Right lobe of liver (tissue), 6 donors: ENCODE results near the gene FDXACB1. TPM values are rescaled to one million over a fixed set of nuclear protein-coding genes. Genes with fewer than 3 reads are reported as not detected.

Experiments
- ATAC-seq, 4 donors: fragments of 200-7000 bp; cut with Tn5 transposase; one replicate each; pipeline ENCODE4 v1.9.1; 2020; ENCODE audit warnings: mild to moderate bottlenecking in 4 of 4, moderate library complexity in 4 of 4
- DNase-seq, 3 donors: peaks; one replicate each; pipeline ENCODE4 v3.0.0-alpha.2; 2020
- H3K27ac ChIP-seq, 3 donors: fragments of 200-600 bp; one replicate each; pipeline ENCODE4 v1.8.0; 2022
- H3K27me3 ChIP-seq, 2 donors: fragments of 200-600 bp; one replicate each; pipeline ENCODE4 v1.8.0; 2022
- H3K36me3 ChIP-seq, 4 donors: fragments of 200-600 bp; sonication (generic) in 1 of 4; one replicate each; pipeline versions ENCODE4 v1.5.1 to v1.8.0; 2017 to 2022; ENCODE audit warnings: control low read depth in 1 of 4
- H3K4me1 ChIP-seq, 4 donors: fragments of 200-600 bp; sonication (generic) in 1 of 4; one replicate each; pipeline versions ENCODE4 v1.5.1 to v1.8.0; 2017 to 2022; ENCODE audit warnings: control low read depth in 1 of 4
- H3K4me3 ChIP-seq, 3 donors: fragments of 200-600 bp; one replicate each; pipeline ENCODE4 v1.8.0; 2022
- H3K9me3 ChIP-seq, 4 donors: fragments of 200-600 bp; sonication (generic) in 1 of 4; one replicate each; pipeline versions ENCODE4 v1.5.1 to v1.8.0; 2017 to 2022; ENCODE audit warnings: control low read depth in 1 of 4
- CTCF ChIP-seq, 4 donors: fragments of 200-600 bp in 3 of 4; fragments of 450-650 bp in 1 of 4; IDR thresholded peaks; one replicate each; pipeline versions ENCODE4 v1.5.1 to v1.8.0; 2016 to 2022; ENCODE audit warnings: antibody characterized with exemption in 4 of 4, mild to moderate bottlenecking in 2 of 4
- POLR2A ChIP-seq: fragments of 450-650 bp; IDR thresholded peaks from one replicate; pipeline ENCODE4 v1.6.1; 2017; ENCODE audit warnings: antibody characterized with exemption, mild to moderate bottlenecking
- WGBS: methylation state at CpG from one replicate; pipeline ENCODE4 v1.1.6; 2018; ENCODE audit warnings: low coverage, low lambda C conversion rate; ENCODE audit not compliant: insufficient coverage; ENCODE audit errors: missing lambda C conversion rate; 5-methylcytosine and 5-hydroxymethylcytosine counted together
- intact Hi-C, 2 donors: fragments of 100-400 bp; cut with DNase I; formaldehyde crosslinking; loops; one replicate each; pipeline versions ENCODE4 v1.11.2 to v1.14.1; 2022
- total RNA-seq, 6 experiments: library from RNA; depleted of rRNA in 2 of 6; stranded (reverse); fragments of >200 nt in 2 of 6; fragmentation: NEBNext Ultra II Directional in 3 of 6; extraction: Animal tissue kit (Norgen Biotek cat#: 25700) in 3 of 6; gene quantifications; one replicate each; pipeline versions ENCODE4 v1.1.0 to v1.2.4, GENCODE V29; 2016 to 2023
- donor health status: DM: no; HTN: yes; CAD: no.
- donor health status: DM: no; HTN: no; CAD: no.
- donor health status: DM: no; HTN: no; CAD: no.
- donor health status: DM: no; HTN: yes; CAD: no.
- donor health status: DM: no; HTN: yes; CAD: no.

The FDXACB1 gene
- total RNA-seq, 6 experiments from 2014 or later, result 0.90 to 1.3 (median 1.1) TPM

- peak; percentile 86 to 94 (median 92) for ATAC-seq
- no peaks in the 10 kb centered on the region for H3K27me3 ChIP-seq
- peaks cover 0 to 31% (median 5%) of the 10 kb centered on the region in 4 donors for H3K4me1 ChIP-seq
- H3K9me3 ChIP-seq, result no peaks in the 10 kb centered on the region
- peak in 1 of 4 donors; percentile 14 for TF ChIP-seq CTCF (IDR thresholded peaks at IDR 0.05)
- TF ChIP-seq POLR2A, result peak; percentile 61
- DNase-seq, result peak; percentile 76 to 92 (median 82)
- intact Hi-C loops, result no loop called here
- peak within 1 kb of the TSS; percentile 30 to 58 (median 50) for H3K4me3 ChIP-seq
- WGBS, result 29% methylated on average over 19 of the region's 19 CpGs
- peak within 1 kb of the TSS; percentile 61 to 89 (median 75) for H3K27ac ChIP-seq
- no peaks in the 10 kb centered on the region for H3K36me3 ChIP-seq
Measured at GRCh38 chr11:111918390-111919256, 39.7 kb upstream of the FDXACB1 start, which contains the start of gene C11orf52. TSS of gene C11orf52 (plus strand) at chr11:111918913. CDS start at chr11:111918973, 60 bp downstream.

- ATAC-seq (no peak), DNase-seq (no peak)
- peak overlapping the region in 2 of 3 donors; percentile 61 to 89 for H3K27ac ChIP-seq
- no peaks in the 10 kb centered on the region for H3K27me3 ChIP-seq
- no peak for TF ChIP-seq CTCF (IDR thresholded peaks at IDR 0.05)
- no peak for TF ChIP-seq POLR2A
- peaks cover 0 to 23% (median 3%) of the 10 kb centered on the region in 4 donors for H3K4me1 ChIP-seq
- no peak overlapping the region for H3K4me3 ChIP-seq
- no peaks in the 10 kb centered on the region for H3K9me3 ChIP-seq
- 82% methylated on average over 3 of the region's 3 CpGs for WGBS
- no peaks in the 10 kb centered on the region for H3K36me3 ChIP-seq
- intact Hi-C loops, result no loop called here
Measured at GRCh38 chr11:111917788-111918187, 38.8 kb upstream of the FDXACB1 start.

GRCh38 chr11:111917312-111917711, 38.3 kb upstream of the FDXACB1 start:
- DNase-seq, result no peak
- H3K4me3 ChIP-seq, result no peak overlapping the region
- no peak for TF ChIP-seq POLR2A
- no peak for TF ChIP-seq CTCF (IDR thresholded peaks at IDR 0.05)
- H3K27me3 ChIP-seq, result no peaks in the 10 kb centered on the region
- intact Hi-C loops, result no loop called here
- 93% methylated on average over 2 of the region's 2 CpGs for WGBS
- no peak for ATAC-seq
- peaks cover 0 to 18% (median 2%) of the 10 kb centered on the region in 4 donors for H3K4me1 ChIP-seq
- no peaks in the 10 kb centered on the region for H3K9me3 ChIP-seq
- H3K27ac ChIP-seq, result peak overlapping the region in 2 of 3 donors; percentile 61 to 89
- no peaks in the 10 kb centered on the region for H3K36me3 ChIP-seq

GRCh38 chr11:111916768-111917167, 37.8 kb upstream of the FDXACB1 start:
- no peak for ATAC-seq
- intact Hi-C loops, result no loop called here
- Histone ChIP-seq H3K9me3 (no peaks in the 10 kb centered on the region), H3K4me3 (no peak overlapping the region), H3K4me1 (peaks cover 0 to 16% (median 2%) of the 10 kb centered on the region in 4 donors), H3K36me3 (no peaks in the 10 kb centered on the region), H3K27me3 (no peaks in the 10 kb centered on the region), H3K27ac (no peak overlapping the region)
- no peak for DNase-seq
- 100% methylated on average over 1 of the region's 1 CpG for WGBS
- TF ChIP-seq POLR2A (no peak), CTCF (IDR thresholded peaks at IDR 0.05) (no peak)
